PFSK-1 (cell line): ENCODE data around the gene ID1.

Source experiments
- FOXP2 ChIP-seq: optimal IDR thresholded peaks from 2 replicates; pipeline ENCODE3; 2011; ENCODE audit warnings: borderline replicate concordance, control low read depth, inconsistent platforms; ENCODE audit not compliant: insufficient read depth; ENCODE audit errors: extremely low read length, extremely low read depth
- POLR2AphosphoS5 ChIP-seq: IDR thresholded peaks from 2 replicates; pipeline ENCODE4 v1.6.1; 2012; ENCODE audit warnings: low read depth, mild to moderate bottlenecking, control low read depth, low read length, moderate library complexity
- REST ChIP-seq, 2 experiments: IDR thresholded peaks; 2 replicates each; pipeline versions ENCODE4 v1.6.1 to v1.8.0; 2011 to 2012; ENCODE audit warnings: low read depth in 2 of 2, low read length in 2 of 2, control low read depth in 1 of 2, inconsistent platforms in 1 of 2, mild to moderate bottlenecking in 1 of 2, moderate library complexity in 1 of 2; ENCODE audit not compliant: insufficient read depth in 1 of 2
- SIN3A ChIP-seq: IDR thresholded peaks from 2 replicates; pipeline ENCODE4 v1.6.1; 2012; ENCODE audit warnings: mild to moderate bottlenecking, low read length, moderate library complexity, borderline replicate concordance; ENCODE audit not compliant: insufficient read depth
- TAF1 ChIP-seq: IDR thresholded peaks from 2 replicates; pipeline ENCODE4 v1.6.1; 2012; ENCODE audit warnings: low read length, control low read depth, borderline replicate concordance; ENCODE audit not compliant: insufficient read depth

Gene ID1

GRCh38 chr20:31595380-31595653 lies 9.8 kb upstream of the ID1 start:
- TF ChIP-seq POLR2AphosphoS5 (no peak), TAF1 (no peak), SIN3A (no peak), FOXP2 (no peak), REST (IDR thresholded peaks at IDR 0.05; ENCODE audit: insufficient read depth in 1 of 2, low read depth in 2 of 2, low read length in 2 of 2) (no peak)

DNA sequence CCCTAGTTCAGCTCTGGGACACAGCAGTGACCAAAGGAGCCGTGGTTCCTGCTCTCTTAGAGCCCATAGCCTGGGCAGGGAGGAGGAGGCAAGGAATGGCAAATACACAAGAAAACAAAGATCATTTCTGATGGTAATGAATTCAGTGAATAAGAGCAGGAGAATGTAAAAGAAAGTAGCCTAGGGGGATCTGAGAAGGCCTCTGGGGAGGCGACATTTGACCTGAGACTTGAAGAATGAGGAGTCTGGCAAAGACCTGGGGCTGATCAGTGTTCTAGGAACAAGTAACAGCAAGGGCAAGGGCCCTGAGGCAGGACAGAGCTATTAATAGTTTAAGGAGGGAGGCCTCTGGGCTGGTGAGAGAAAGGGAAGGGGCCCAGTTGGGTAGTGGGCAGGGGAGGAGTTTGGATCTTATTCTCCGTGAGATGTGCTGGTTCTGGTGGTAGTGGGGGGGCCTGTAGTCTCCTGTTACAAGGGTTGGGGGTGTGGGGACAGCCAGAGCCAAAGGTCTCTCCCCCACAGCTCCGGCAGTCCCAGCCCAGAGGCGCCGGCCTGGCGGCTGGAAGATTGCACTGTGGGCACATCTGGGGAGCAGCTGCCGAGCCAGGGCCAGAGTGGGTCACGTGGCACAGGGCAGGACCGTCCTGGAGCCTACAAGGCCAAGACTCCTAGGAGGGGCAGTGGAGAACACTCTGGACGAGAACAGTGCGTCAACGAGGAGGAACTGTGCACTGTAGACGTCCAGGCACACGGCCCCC lies 9.3 kb upstream of the ID1 start:
- TF ChIP-seq FOXP2 (peak; percentile 94), POLR2AphosphoS5 (peak; percentile 86), REST (IDR thresholded peaks at IDR 0.05; ENCODE audit: insufficient read depth in 1 of 2, low read depth in 2 of 2, low read length in 2 of 2) (peak; percentile 6 to 53; a peak in 1 of 4 replicates), TAF1 (peak; percentile 66; the same call in 1 of the 2 replicates), SIN3A (peak; percentile 47; the same call in 1 of the 2 replicates)

- TF ChIP-seq FOXP2 (no peak), POLR2AphosphoS5 (no peak), REST (IDR thresholded peaks at IDR 0.05; ENCODE audit: insufficient read depth in 1 of 2, low read depth in 2 of 2, low read length in 2 of 2) (no peak), TAF1 (no peak), SIN3A (no peak)
Observed at GRCh38 chr20:31596831-31597480, 8.1 kb upstream of the ID1 start.

GRCh38 chr20:31597481-31597855 lies 7.6 kb upstream of the ID1 start:
- TF ChIP-seq REST (IDR thresholded peaks at IDR 0.05; ENCODE audit: insufficient read depth in 1 of 2, low read depth in 2 of 2, low read length in 2 of 2) (no peak), TAF1 (no peak), FOXP2 (no peak), POLR2AphosphoS5 (no peak), SIN3A (no peak)
